Large intestine (tissue), 3 donors: ENCODE data around the gene DNA2. TPM values are rescaled to one million over a fixed set of nuclear protein-coding genes. Genes with fewer than 3 reads are reported as not detected.

Experiments used
- DNase-seq, 2 donors: peaks; one replicate each; pipeline versions ENCODE4 v3.0.0 to v3.0.0-alpha.2; 2013
- H3K27ac ChIP-seq: one replicate; pipeline ENCODE4 v1.5.1; 2013; ENCODE audit warnings: low read length
- H3K27me3 ChIP-seq: 2 replicates; pipeline ENCODE4 v1.6.1; 2013; ENCODE audit warnings: low read length; ENCODE audit not compliant: control insufficient read depth, insufficient read depth
- H3K36me3 ChIP-seq: 2 replicates; pipeline ENCODE4 v1.6.1; 2013; ENCODE audit warnings: low read length; ENCODE audit not compliant: control insufficient read depth, insufficient read depth
- H3K4me1 ChIP-seq: one replicate; pipeline ENCODE4 v1.6.1; 2013; ENCODE audit warnings: low read length; ENCODE audit not compliant: control insufficient read depth, insufficient read depth
- H3K4me3 ChIP-seq: one replicate; pipeline ENCODE4 v1.5.1; 2013; ENCODE audit warnings: low read length
- H3K9me3 ChIP-seq: one replicate; pipeline ENCODE4 v1.6.1; 2013; ENCODE audit warnings: mild to moderate bottlenecking, low read depth, low read length, moderate library complexity; ENCODE audit not compliant: control insufficient read depth
- WGBS: methylation state at CpG from one replicate; pipeline ENCODE4 v1.1.5; 2013; ENCODE audit warnings: low lambda C conversion rate; ENCODE audit not compliant: insufficient coverage; 5-methylcytosine and 5-hydroxymethylcytosine counted together
- polyA plus RNA-seq: library from polyadenylated mRNA; unstranded; fragments of 120-200 nt; gene quantifications from one replicate; pipeline ENCODE4 v1.2.1, GENCODE V29; 2013

The DNA2 gene
- polyA plus RNA-seq, 1 donor: 7.9 TPM

GRCh38 chr10:68408898-68409518 lies 62.8 kb downstream of the DNA2 start:
- H3K27me3 ChIP-seq: no peaks in the 10 kb centered on the region
- 100% methylated on average over 1 of the region's 2 CpGs for WGBS
- DNase-seq: no peak

GRCh38 chr10:68406815-68407548 lies 64.8 kb downstream of the DNA2 start, which contains the start of gene RUFY2:
Gene RUFY2 (minus strand): TSS chr10:68407277. CDS start chr10:68407189, 88 bp downstream.
- Histone ChIP-seq H3K36me3 (no peaks in the 10 kb centered on the region), H3K4me3 (peak within 1 kb of the TSS; percentile 99), H3K4me1 (no peaks in the 10 kb centered on the region), H3K9me3 (peaks cover 5% of the 10 kb centered on the region), H3K27ac (peak within 1 kb of the TSS; percentile 88), H3K27me3 (no peaks in the 10 kb centered on the region)
- WGBS: no CpG with 5 or more reads among the region's 79 CpGs
- DNase-seq: peak; percentile 71 to 90

More at GRCh38 chr10:68408898-68409518, 62.8 kb downstream of the DNA2 start:
- Histone ChIP-seq H3K36me3 (no peaks in the 10 kb centered on the region), H3K9me3 (peaks cover 5% of the 10 kb centered on the region), H3K4me3 (no peak overlapping the region), H3K4me1 (no peaks in the 10 kb centered on the region), H3K27ac (no peak overlapping the region)

- peak overlapping the region; percentile 99 for H3K4me3 ChIP-seq
- no peaks in the 10 kb centered on the region for H3K27me3 ChIP-seq
- peaks cover 5% of the 10 kb centered on the region for H3K9me3 ChIP-seq
- peaks cover 4% of the 10 kb centered on the region for H3K36me3 ChIP-seq
- H3K27ac ChIP-seq: peak overlapping the region; percentile 88
- peak; percentile 42 to 72 for DNase-seq
- H3K4me1 ChIP-seq: no peaks in the 10 kb centered on the region
- WGBS: 0% methylated on average over 4 of the region's 38 CpGs
Observed at GRCh38 chr10:68406111-68406814, 65.5 kb downstream of the DNA2 start.

- H3K4me1 ChIP-seq: no peaks in the 10 kb centered on the region
- no peak for DNase-seq
- no peak overlapping the region for H3K4me3 ChIP-seq
- H3K27ac ChIP-seq: no peak overlapping the region
- H3K27me3 ChIP-seq: no peaks in the 10 kb centered on the region
- no CpG with 5 or more reads among the region's 4 CpGs for WGBS
- H3K9me3 ChIP-seq: peaks cover 5% of the 10 kb centered on the region
- H3K36me3 ChIP-seq: peaks cover 17% of the 10 kb centered on the region
Observed at GRCh38 chr10:68403701-68404100, 68.1 kb downstream of the DNA2 start.

- no peak overlapping the region for H3K27ac ChIP-seq
- no peak for DNase-seq
- WGBS: no CpG with 5 or more reads among the region's 1 CpG
- H3K36me3 ChIP-seq: peaks cover 21% of the 10 kb centered on the region
- no peaks in the 10 kb centered on the region for H3K4me1 ChIP-seq
- no peaks in the 10 kb centered on the region for H3K27me3 ChIP-seq
- H3K4me3 ChIP-seq: no peak overlapping the region
- peaks cover 5% of the 10 kb centered on the region for H3K9me3 ChIP-seq
Observed at GRCh38 chr10:68402276-68402675, 69.5 kb downstream of the DNA2 start.

GRCh38 chr10:68397005-68397404 lies 74.8 kb downstream of the DNA2 start:
- no peak for DNase-seq
- Histone ChIP-seq H3K27me3 (no peaks in the 10 kb centered on the region), H3K4me3 (no peak overlapping the region), H3K27ac (no peak overlapping the region), H3K36me3 (peaks cover 41% of the 10 kb centered on the region), H3K4me1 (no peaks in the 10 kb centered on the region), H3K9me3 (no peaks in the 10 kb centered on the region)
- WGBS: no CpG with 5 or more reads among the region's 1 CpG

GRCh38 chr10:68385740-68386139 lies 86.0 kb downstream of the DNA2 start:
- no CpG with 5 or more reads among the region's 2 CpGs for WGBS
- DNase-seq: no peak
- Histone ChIP-seq H3K4me3 (no peak overlapping the region), H3K4me1 (no peaks in the 10 kb centered on the region), H3K27me3 (no peaks in the 10 kb centered on the region), H3K9me3 (no peaks in the 10 kb centered on the region), H3K27ac (no peak overlapping the region), H3K36me3 (peaks cover 48% of the 10 kb centered on the region)

GRCh38 chr10:68371604-68372003 lies 100.2 kb downstream of the DNA2 start:
- no peak for DNase-seq
- H3K36me3 ChIP-seq: peaks cover 44% of the 10 kb centered on the region
- no CpG with 5 or more reads among the region's 1 CpG for WGBS

GRCh38 chr10:68367121-68367520 lies 104.7 kb downstream of the DNA2 start:
- no peaks in the 10 kb centered on the region for H3K27me3 ChIP-seq
- no peak overlapping the region for H3K4me3 ChIP-seq
- no CpG with 5 or more reads among the region's 2 CpGs for WGBS
- H3K4me1 ChIP-seq: no peaks in the 10 kb centered on the region
- peaks cover 44% of the 10 kb centered on the region for H3K36me3 ChIP-seq
- no peak overlapping the region for H3K27ac ChIP-seq
- no peak for DNase-seq
- H3K9me3 ChIP-seq: peaks cover 8% of the 10 kb centered on the region

More at GRCh38 chr10:68371604-68372003, 100.2 kb downstream of the DNA2 start:
- Histone ChIP-seq H3K4me3 (no peak overlapping the region), H3K9me3 (peaks cover 23% of the 10 kb centered on the region), H3K27ac (no peak overlapping the region), H3K27me3 (no peaks in the 10 kb centered on the region), H3K4me1 (no peaks in the 10 kb centered on the region)

GRCh38 chr10:68366600-68366999 lies 105.2 kb downstream of the DNA2 start:
- Histone ChIP-seq H3K4me3 (no peak overlapping the region), H3K27me3 (no peaks in the 10 kb centered on the region), H3K9me3 (peaks cover 4% of the 10 kb centered on the region), H3K27ac (no peak overlapping the region), H3K4me1 (no peaks in the 10 kb centered on the region), H3K36me3 (peaks cover 42% of the 10 kb centered on the region)
- no peak for DNase-seq
- no CpG with 5 or more reads among the region's 5 CpGs for WGBS
